Stimulated activated CD8-positive, alpha-beta memory T cell treated with anti-CD3 and anti-CD28 coated beads, Interleukin-15, amount 100 ng/mL, for 1 hour (primary cell): ENCODE data around the gene CCDC27.

Experiments used
- DNase-seq: peaks from one replicate; pipeline ENCODE4 v3.0.0-alpha.2; 2020; ENCODE audit warnings: low read depth

CCDC27 gene

GRCh38 chr1:3777078-3777547 is 24.9 kb downstream of the CCDC27 start:
- no peak for DNase-seq

GRCh38 chr1:3777647-3778589 is 25.7 kb downstream of the CCDC27 start:
- no peak for DNase-seq

GRCh38 chr1:3778590-3779264 is 26.5 kb downstream of the CCDC27 start:
- no peak for DNase-seq

GRCh38 chr1:3779265-3779911 is 27.1 kb downstream of the CCDC27 start:
- DNase-seq: no peak

- DNase-seq: no peak
Observed at GRCh38 chr1:3779912-3780416, 27.7 kb downstream of the CCDC27 start.

GRCh38 chr1:3780901-3781300 is 28.7 kb downstream of the CCDC27 start:
- no peak for DNase-seq

GRCh38 chr1:3783651-3784474 is 31.6 kb downstream of the CCDC27 start:
- DNase-seq: no peak

- no peak for DNase-seq
Observed at GRCh38 chr1:3785045-3785444, 32.8 kb downstream of the CCDC27 start.

- DNase-seq: no peak
Observed at GRCh38 chr1:3785456-3786157, 33.4 kb downstream of the CCDC27 start.

GRCh38 chr1:3786468-3787348 is 34.5 kb downstream of the CCDC27 start:
- no peak for DNase-seq

- no peak for DNase-seq
Observed at GRCh38 chr1:3787349-3787715, 35.1 kb downstream of the CCDC27 start.

GRCh38 chr1:3787745-3788605 is 35.7 kb downstream of the CCDC27 start:
- no peak for DNase-seq

GRCh38 chr1:3788756-3789420 is 36.6 kb downstream of the CCDC27 start:
- DNase-seq: no peak

GRCh38 chr1:3789421-3790300 is 37.4 kb downstream of the CCDC27 start:
- DNase-seq: no peak

- no peak for DNase-seq
Observed at GRCh38 chr1:3790500-3790923, 38.3 kb downstream of the CCDC27 start.

GRCh38 chr1:3790952-3791351 is 38.7 kb downstream of the CCDC27 start:
- no peak for DNase-seq

- DNase-seq: no peak
Observed at GRCh38 chr1:3795453-3796214, 43.4 kb downstream of the CCDC27 start.
